ENCODE results near the gene DUSP22.

DUSP22 gene

DNA sequence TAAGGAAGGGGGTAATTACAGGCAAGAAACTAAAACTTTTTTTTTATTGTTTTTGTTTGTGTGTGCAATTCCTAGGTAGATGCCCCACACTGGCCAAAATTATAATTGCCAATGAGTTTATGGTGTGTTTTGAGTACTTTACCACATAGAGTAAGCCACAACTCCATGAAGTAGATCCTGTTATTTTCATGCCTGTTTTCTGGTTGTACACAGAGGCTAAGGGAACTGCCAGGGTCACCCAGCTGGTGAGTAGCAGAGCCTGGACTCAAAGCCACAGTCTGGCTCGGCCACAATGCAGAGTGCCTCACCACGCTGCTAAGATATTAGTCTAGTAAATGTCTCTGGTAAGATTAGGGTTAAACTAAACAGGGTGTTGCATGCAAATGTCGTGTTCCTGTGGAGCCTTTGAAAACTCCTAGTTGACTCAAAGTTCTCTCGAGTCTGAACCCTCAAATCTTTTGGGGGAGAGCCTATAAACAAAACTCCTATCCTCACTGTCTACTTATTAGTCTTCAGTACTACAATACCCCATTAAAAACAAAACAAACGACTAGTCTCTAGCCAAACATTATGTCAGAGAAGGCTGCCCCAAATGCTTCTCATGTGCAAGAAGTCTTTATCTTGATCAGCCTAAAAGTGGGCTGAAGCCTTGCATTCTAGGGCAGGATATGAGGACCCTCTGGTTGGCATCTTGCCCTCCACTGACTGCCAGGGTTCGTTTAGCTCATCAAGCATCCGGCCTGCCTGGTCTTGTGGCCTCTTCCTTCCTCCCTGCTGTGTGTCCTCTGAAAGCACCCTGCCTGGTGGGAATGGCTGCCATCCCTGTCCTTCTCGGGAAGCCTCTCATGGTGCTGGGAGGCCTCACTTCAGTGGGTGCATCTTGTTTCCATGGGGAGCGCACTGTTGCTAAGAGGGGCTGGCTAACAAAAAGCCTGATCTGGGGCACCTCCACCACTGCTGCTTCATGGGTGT lies 4.2 kb downstream of the DUSP22 start:
- no peak for DNase-seq (ENCODE audit: low read depth in 2 of 3, low spot score in 2 of 3)

DNA sequence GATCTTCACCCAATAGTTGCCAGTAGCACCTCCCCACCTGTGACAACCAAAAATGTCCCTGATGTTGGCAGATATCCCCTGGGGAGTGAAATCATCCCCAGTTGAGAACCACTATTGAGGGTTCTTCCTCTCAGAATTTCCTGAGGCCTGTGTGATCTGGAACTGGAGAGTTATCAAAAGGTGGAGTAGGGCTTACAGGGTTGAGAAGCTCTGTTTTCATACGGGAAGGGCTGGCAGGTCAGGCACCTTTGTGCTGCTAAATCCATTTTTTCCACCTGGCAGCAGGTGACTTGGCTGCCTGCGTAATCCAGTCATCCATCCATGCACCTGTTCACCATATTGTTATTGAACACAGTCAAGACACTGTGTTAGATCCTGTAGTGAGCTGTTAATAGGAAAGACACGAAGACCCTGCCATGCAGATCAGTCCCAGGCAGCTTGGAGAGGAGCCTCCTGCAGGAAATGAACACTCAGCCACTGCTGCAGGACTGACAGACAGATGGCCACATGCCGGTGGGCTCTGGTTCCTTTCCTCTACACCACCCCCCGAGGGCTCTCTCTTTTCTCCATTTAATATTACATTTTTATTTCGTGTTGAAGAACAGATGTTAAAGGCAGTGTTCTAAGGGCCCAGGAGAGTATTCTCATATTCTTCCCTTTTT lies 5.4 kb downstream of the DUSP22 start:
- DNase-seq (ENCODE audit: low read depth in 2 of 3, low spot score in 2 of 3), result no peak

- no peak for DNase-seq (ENCODE audit: low read depth in 2 of 3, low spot score in 2 of 3)
These were observed 6.2 kb downstream of the DUSP22 start for GRCh38 chr6:298233-299103.

GRCh38 chr6:299104-299980 lies 7.1 kb downstream of the DUSP22 start:
- no peak for DNase-seq (ENCODE audit: low read depth in 2 of 3, low spot score in 2 of 3)

DNA sequence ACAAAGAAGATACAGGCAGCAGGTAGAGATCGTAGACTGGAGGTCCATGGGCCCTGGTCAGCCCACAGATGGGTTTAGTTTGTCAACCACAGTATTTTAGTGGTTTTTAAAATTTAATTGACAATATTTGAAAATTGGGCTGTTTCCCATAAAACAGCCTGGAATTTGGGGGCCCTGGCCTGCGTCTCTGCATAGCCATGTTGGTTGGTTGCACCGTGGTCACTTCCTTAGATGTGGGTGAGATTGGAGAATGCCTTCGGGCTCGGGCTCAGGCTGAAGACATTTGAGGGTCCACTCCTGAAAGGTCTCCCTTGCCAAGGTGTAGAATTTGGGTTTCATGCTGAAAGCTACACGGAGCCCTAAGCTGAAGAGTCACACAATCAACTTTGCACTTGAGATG lies 7.7 kb downstream of the DUSP22 start:
- DNase-seq (ENCODE audit: low read depth in 2 of 3, low spot score in 2 of 3), result no peak

DNA sequence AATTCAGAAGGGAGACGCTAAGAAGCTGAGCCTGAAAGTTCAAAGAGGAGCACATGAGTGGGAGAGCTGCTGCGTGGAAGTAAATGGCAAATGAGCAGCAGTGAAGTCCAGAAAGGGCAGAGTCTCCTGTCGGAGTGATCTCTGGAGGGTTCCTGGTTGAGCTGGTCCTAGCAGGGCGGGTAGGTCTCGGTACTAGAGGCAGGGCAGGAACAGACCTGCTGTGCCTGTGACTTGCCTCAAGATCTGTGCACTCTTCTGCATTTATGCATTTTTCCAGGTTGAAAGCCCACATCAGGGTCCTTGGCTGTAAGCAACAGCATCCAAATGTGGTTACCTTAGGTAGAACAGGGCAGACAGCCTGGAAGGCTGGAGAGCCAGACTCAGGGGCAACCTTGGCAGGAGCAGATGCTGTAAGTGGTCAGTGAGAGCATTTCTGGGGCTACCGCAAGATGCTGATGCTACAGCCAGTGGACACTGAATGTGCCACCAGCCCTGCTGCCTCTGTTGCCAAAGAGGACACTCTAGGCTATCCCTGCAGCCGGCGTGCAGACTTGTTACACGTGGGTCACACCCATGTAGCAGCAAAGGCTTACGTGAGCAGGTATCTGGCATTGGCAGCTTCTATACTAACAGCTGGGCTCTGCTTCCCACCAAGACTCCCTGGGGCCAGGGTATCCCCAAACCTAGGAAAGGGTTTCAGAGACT lies 8.4 kb downstream of the DUSP22 start:
- DNase-seq (ENCODE audit: low read depth in 2 of 3, low spot score in 2 of 3), result no peak

GRCh38 chr6:301526-301925 lies 9.2 kb downstream of the DUSP22 start:
- no peak for DNase-seq (ENCODE audit: low read depth in 2 of 3, low spot score in 2 of 3)

- no peak for DNase-seq (ENCODE audit: low read depth in 2 of 3, low spot score in 2 of 3)
These were observed 9.8 kb downstream of the DUSP22 start for GRCh38 chr6:301929-302705.

GRCh38 chr6:302760-303159 lies 10.5 kb downstream of the DUSP22 start:
- no peak for DNase-seq (ENCODE audit: low read depth in 2 of 3, low spot score in 2 of 3)

- no peak for DNase-seq (ENCODE audit: low read depth in 2 of 3, low spot score in 2 of 3)
These were observed 11.0 kb downstream of the DUSP22 start for GRCh38 chr6:303263-303662.

DNA sequence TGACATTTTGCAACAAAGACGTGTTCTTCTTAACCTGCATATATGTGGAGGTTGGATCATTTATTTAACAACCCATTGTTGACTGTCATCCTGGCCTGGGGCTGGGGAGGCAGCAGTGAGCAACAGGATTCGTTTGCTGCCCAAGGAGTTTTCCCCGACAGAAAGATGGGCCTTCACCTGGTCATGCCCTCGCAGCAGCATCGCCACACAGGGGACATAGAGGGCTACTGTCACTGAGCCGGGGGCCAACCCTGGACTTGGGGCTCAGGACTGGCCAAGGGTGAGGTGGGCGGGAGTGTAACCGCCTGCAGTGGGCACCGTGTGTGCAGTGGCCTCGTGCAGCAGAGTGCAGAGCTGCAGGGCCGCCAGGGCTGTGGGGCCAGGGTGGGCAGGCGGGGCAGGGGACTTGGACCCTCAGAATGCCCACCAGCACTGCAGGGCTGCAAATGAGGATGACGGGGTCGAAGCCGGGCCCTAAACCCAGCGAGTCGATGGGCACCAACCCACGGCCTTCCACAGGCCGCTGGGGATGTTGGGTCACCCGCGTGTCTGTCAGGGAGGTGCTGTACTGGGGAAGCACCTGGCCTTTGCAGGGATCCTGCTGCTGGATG lies 11.8 kb downstream of the DUSP22 start:
- no peak for DNase-seq (ENCODE audit: low read depth in 2 of 3, low spot score in 2 of 3)

GRCh38 chr6:304833-305370 lies 12.6 kb downstream of the DUSP22 start:
- no peak for DNase-seq (ENCODE audit: low read depth in 2 of 3, low spot score in 2 of 3)

GRCh38 chr6:305371-306206 lies 13.3 kb downstream of the DUSP22 start:
- no peak for DNase-seq (ENCODE audit: low read depth in 2 of 3, low spot score in 2 of 3)

- no peak for DNase-seq (ENCODE audit: low read depth in 2 of 3, low spot score in 2 of 3)
These were observed 14.4 kb downstream of the DUSP22 start for GRCh38 chr6:306641-307061.

- DNase-seq (ENCODE audit: low read depth in 2 of 3, low spot score in 2 of 3), result no peak
These were observed 15.0 kb downstream of the DUSP22 start for GRCh38 chr6:307065-307814.

DNA sequence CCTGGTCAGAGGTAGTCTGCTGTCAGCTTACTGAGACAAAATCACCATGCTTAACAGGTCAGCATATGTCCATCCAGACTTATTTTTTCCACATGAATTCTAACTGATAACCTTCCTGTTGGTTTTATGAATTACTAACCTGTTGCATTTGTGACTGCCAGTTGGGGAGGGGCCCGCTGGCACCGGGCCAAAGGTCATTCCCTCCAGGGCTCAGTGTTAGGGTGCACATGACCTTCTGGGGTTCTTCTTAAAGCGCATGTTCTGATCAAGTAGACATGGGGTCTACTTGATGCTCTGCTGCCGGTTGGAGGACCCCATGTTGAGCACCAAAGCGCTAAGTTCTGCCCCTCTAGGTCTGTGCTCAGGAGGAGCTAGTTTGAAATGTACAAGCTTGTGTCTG lies 15.6 kb downstream of the DUSP22 start:
- DNase-seq (ENCODE audit: low read depth in 2 of 3, low spot score in 2 of 3), result no peak

GRCh38 chr6:308307-308706 lies 16.0 kb downstream of the DUSP22 start:
- no peak for DNase-seq (ENCODE audit: low read depth in 2 of 3, low spot score in 2 of 3)

Measured in activated CD8-positive, alpha-beta memory T cell treated with anti-CD3 and anti-CD28 coated beads for 48 hours (primary cell).